Neutrophil (primary cell): ENCODE measurements around the gene SRL.
"Not testable (repeated sequence)": the region's sequence is repeated elsewhere in the genome, so short reads cannot be mapped to it uniquely, and the experiment has no call there.

Experiments
- H3K27ac ChIP-seq: fragments of 200-600 bp; sonication (generic); 2 replicates; pipeline ENCODE4 v1.5.1; 2016; ENCODE audit warnings: mild to moderate bottlenecking, moderate library complexity
- H3K27me3 ChIP-seq: fragments of 200-600 bp; sonication (generic); 2 replicates; pipeline ENCODE4 v1.6.0; 2016; ENCODE audit warnings: mild to moderate bottlenecking
- H3K36me3 ChIP-seq: fragments of 200-600 bp; sonication (generic); 2 replicates; pipeline ENCODE4 v1.5.1; 2017
- H3K4me1 ChIP-seq, 2 experiments: fragments of 200-600 bp in 1 of 2; sonication (generic) in 1 of 2; 1 replicate in 1 of 2; 2 replicates in 1 of 2; pipeline versions ENCODE4 v1.5.1 to v1.6.1; 2013 to 2016; ENCODE audit warnings: low read depth in 1 of 2, low read length in 1 of 2, mild to moderate bottlenecking in 1 of 2, moderate library complexity in 1 of 2; ENCODE audit not compliant: control insufficient read depth in 1 of 2, insufficient read depth in 1 of 2
- H3K4me3 ChIP-seq, 2 experiments: fragments of 200-600 bp in 1 of 2; sonication (generic) in 1 of 2; 1 replicate in 1 of 2; 2 replicates in 1 of 2; pipeline ENCODE4 v1.5.1; 2013 to 2016; ENCODE audit warnings: low read depth in 1 of 2, low read length in 1 of 2, mild to moderate bottlenecking in 1 of 2, moderate library complexity in 1 of 2
- H3K9me3 ChIP-seq: fragments of 200-600 bp; sonication (generic); 2 replicates; pipeline ENCODE4 v1.5.1; 2016
- TF ChIP-seq, protein P1 (sequence below): fragments of 200-600 bp; sonication (generic); IDR thresholded peaks from 2 replicates; pipeline ENCODE4 v1.5.1; 2016; ENCODE audit warnings: antibody characterized with exemption

The SRL gene

DNA sequence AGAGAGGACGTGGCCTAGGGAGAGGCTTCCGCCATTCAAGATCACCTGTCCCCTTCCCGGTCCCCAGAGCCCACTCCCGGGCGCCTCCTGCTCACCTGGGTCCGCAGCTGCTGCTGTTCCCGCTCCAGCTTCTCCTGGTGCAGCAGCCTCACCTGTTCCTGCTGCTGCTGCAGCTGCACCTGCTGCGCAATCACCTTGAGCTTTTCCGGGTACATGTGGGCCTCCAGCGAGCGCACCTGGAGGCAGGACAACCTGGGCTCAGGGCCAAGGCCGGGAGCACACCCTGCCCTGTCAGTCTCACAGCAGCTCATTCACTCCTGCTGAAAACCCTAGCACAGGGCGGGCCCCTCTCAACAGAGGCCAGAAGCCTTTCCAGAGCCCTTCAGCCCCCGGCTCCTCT lies 18.5 kb upstream of the SRL start:
- TF ChIP-seq, protein P1, sequence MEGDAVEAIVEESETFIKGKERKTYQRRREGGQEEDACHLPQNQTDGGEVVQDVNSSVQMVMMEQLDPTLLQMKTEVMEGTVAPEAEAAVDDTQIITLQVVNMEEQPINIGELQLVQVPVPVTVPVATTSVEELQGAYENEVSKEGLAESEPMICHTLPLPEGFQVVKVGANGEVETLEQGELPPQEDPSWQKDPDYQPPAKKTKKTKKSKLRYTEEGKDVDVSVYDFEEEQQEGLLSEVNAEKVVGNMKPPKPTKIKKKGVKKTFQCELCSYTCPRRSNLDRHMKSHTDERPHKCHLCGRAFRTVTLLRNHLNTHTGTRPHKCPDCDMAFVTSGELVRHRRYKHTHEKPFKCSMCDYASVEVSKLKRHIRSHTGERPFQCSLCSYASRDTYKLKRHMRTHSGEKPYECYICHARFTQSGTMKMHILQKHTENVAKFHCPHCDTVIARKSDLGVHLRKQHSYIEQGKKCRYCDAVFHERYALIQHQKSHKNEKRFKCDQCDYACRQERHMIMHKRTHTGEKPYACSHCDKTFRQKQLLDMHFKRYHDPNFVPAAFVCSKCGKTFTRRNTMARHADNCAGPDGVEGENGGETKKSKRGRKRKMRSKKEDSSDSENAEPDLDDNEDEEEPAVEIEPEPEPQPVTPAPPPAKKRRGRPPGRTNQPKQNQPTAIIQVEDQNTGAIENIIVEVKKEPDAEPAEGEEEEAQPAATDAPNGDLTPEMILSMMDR: no peak
- Histone ChIP-seq H3K36me3 (no peaks in the 10 kb centered on the region), H3K27me3 (no peaks in the 10 kb centered on the region), H3K27ac (no peak overlapping the region), H3K9me3 (no peaks in the 10 kb centered on the region), H3K4me1 (no peaks in the 10 kb centered on the region), H3K4me3 (no peak overlapping the region)

DNA sequence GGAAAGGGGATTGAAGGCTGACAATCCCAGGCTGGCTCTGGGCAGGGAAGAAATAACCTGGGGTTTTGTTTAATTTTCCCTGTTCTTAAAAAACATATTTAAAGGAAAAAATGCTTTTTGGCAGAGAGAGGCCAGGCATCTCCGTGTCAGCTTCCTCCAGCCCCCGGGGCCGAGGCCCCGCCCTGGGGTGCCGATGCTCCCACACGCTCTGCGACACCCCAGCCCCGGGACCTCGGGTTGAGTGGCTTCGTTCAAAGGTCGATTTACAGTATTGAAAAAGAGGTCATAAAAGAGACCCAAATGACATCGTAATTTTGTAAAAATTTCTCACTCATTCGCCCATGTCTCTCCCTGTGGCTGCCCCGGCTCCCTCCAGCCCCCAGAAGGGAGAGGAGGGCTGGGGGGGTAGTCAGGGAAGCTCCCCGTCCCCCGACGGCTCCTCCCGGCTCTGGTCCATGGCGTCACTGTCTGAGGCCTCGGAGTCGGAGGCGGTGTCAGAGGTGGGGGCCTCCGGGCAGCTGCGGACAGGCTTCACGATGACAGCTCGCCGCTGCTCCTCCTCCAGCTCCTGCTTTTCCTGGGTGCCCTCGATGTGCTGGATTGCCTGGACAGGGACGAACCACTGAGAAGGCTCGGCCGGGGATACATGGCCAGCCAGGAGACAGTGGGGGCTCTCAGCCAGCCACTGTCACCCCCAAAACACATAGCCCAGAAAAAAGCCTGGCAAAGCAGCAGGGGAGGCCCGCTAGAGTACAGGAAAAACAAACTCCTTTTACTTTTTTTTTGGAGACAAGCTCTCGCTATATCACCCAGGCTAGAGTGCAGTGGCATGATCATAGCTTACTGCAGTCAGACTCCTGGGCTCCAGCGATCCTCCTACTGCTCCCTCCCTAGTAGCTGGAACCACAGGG lies 16.0 kb upstream of the SRL start:
- Histone ChIP-seq H3K4me3 (no peak overlapping the region), H3K27ac (no peak overlapping the region), H3K36me3 (no peaks in the 10 kb centered on the region), H3K27me3 (no peaks in the 10 kb centered on the region), H3K9me3 (no peaks in the 10 kb centered on the region), H3K4me1 (peaks cover 8 to 12% of the 10 kb centered on the region in 2 experiments)
- TF ChIP-seq, protein P1: no peak

DNA sequence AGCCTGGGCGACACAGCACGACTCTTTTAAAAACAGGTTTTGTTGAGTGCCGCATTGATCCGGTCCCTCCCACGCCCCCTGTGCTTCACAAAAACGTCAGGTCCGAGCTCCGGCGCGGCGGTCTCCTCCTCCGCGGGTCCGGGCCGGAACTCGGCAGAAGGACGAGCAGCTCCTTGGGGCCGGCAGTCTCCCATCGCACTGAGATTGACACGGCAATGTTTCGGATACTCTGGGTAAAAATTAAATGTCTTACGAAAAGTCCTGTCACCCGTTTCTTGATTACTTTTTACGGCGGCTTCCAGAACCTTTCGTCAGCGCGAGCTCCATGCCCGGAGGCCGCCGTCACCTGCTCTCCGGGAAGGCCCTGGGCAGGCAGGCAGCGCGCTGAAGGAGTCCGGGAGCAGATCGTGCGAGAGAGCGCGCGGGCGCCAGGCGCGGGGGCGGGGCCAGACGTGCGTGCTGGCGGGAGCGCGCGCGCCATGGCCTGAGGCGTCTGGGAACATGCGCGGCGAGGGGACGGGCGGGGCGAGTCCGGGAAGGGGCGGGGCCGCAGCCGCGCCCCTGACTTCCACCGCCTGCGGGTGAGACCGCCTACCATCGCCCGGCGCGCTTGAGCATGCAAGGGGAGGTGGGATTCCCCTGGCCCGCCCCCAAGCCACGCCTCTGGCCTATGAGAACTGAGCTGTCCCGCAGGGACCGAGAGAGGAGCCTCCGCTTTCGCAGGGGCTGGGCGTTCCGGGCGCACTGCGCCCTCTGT lies 11.7 kb upstream of the SRL start:
- Histone ChIP-seq H3K9me3 (no peaks in the 10 kb centered on the region), H3K4me3 (peak overlapping the region; percentile 72 to 79), H3K36me3 (no peaks in the 10 kb centered on the region), H3K27ac (peak overlapping the region; percentile 77), H3K4me1 (peaks cover 9 to 15% of the 10 kb centered on the region in 2 experiments), H3K27me3 (no peaks in the 10 kb centered on the region)
- TF ChIP-seq, protein P1: no peak

DNA sequence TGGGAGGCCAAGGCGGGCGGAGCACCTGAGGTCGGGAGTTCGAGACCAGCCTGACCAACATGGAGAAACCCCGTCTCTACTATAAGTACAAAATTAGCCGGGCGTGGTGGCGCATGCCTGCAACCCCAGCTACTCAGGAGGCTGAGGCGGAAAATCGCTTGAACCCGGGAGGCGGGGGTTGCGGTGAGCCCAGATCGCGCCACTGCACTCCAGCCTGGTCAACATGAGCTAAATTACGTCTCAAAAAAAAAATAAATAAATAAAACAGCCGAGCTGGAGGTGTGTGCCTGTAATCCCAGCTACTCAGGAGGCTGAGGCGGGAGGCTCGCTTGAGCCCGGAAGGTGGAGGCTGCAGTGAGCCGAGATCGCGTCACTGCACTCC lies 11.1 kb upstream of the SRL start:
- Histone ChIP-seq H3K4me1 (peaks cover 9 to 15% of the 10 kb centered on the region in 2 experiments), H3K4me3 (peak overlapping the region; percentile 72 to 79), H3K27ac (peak overlapping the region; percentile 77)
- H3K36me3 ChIP-seq, H3K27me3 ChIP-seq, H3K9me3 ChIP-seq: not testable (repeated sequence)

DNA sequence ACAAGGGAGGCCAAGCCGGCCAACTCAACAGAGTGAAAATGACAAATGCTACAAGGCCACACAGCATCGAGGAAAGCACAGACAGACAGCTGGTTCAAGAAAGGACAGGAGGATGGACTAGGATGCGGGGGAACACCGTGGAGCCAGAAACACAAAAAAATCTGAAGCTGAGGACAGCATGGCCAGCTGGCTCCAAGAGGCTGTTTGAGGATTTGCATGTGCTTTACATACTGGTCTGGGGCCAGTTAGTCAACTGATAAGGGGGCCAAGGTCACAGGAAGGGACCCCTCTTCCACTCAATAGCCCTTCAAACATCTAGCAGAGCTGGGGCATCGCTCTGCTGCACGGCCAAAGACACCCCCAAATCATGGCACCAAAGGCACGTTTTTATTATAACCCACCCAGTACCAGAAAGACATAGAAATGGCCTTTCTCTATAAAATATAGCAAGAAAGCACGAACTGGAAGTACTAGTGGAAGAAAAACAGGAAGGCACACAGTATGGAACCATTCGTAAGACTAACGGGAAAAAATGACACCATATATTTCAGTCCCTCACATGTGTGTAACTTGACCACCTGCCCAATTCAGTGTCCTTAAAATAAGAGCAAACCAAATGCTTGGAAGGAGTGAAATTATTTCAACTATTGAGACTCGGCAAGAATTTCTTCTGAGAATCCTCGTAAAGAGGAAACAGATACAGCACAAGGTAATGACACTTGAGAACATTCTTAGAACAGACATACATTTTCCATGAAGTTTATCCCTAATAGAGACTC lies 7.8 kb upstream of the SRL start:
- H3K4me1 ChIP-seq: peaks cover 11 to 15% of the 10 kb centered on the region in 2 experiments
- no peaks in the 10 kb centered on the region for H3K27me3 ChIP-seq
- H3K36me3 ChIP-seq: no peaks in the 10 kb centered on the region
- H3K4me3 ChIP-seq: no peak overlapping the region
- no peaks in the 10 kb centered on the region for H3K9me3 ChIP-seq
- H3K27ac ChIP-seq: no peak overlapping the region
- TF ChIP-seq, protein P1: no peak
